Activated CD4-positive, alpha-beta T cell treated with anti-CD3 and anti-CD28 coated beads, Interleukin-2, amount 50 U/mL, for 4 hours (primary cell): ENCODE data around the gene PROZ.
"Not testable (repeated sequence)": the region's sequence is repeated elsewhere in the genome, so short reads cannot be mapped to it uniquely, and the experiment has no call there.

Source experiments
- DNase-seq, 2 experiments: peaks; one replicate each; pipeline ENCODE4 v3.0.0-alpha.2; 2020

The PROZ gene, protein sequence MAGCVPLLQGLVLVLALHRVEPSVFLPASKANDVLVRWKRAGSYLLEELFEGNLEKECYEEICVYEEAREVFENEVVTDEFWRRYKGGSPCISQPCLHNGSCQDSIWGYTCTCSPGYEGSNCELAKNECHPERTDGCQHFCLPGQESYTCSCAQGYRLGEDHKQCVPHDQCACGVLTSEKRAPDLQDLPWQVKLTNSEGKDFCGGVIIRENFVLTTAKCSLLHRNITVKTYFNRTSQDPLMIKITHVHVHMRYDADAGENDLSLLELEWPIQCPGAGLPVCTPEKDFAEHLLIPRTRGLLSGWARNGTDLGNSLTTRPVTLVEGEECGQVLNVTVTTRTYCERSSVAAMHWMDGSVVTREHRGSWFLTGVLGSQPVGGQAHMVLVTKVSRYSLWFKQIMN

GRCh38 chr13:113157929-113158747 lies at the start of gene PROZ:
Gene PROZ, plus strand, starts transcription at chr13:113158648. Its CDS starts 13 bp downstream, at chr13:113158661.
- DNase-seq: no peak

GRCh38 chr13:113109151-113110047 lies 49.0 kb upstream of the PROZ start:
- DNase-seq: no peak

DNA sequence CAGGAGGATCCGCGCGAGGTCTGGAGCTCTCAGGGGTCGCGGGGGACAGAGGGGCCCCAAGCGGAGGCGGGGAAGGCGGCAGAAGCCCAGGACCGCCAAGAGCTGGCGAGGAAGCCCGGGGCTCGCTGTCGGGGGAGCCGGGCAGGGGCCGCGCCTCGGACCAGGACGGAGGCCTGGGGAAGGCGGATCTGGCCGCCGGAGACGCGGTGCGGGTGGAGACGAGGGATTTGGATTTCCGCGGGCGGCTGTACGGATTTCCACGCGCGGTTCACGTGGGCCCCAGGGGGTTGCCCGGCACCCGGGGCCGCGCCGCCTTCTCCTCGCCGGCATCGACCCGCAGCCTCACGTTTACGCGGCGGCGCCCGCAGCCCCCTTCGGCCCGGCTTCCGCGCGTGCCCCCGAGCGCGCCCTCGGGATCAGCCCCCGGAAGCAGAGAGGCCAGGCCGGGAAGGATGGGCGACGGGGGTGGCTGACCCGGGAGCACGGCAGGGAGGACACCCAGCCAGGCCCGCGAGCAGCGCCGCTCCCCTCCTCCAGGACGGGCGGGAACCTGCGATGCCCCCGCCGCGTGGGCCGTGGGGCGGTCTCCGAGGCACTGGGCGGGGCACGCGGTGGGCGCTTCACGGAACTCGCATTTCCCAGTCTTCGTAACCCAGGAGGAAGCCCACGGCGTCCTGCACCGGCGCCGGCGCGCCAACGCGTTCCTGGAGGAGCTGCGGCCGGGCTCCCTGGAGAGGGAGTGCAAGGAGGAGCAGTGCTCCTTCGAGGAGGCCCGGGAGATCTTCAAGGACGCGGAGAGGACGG lies 48.2 kb upstream of the PROZ start:
- DNase-seq: peak; percentile 36 to 43

DNA sequence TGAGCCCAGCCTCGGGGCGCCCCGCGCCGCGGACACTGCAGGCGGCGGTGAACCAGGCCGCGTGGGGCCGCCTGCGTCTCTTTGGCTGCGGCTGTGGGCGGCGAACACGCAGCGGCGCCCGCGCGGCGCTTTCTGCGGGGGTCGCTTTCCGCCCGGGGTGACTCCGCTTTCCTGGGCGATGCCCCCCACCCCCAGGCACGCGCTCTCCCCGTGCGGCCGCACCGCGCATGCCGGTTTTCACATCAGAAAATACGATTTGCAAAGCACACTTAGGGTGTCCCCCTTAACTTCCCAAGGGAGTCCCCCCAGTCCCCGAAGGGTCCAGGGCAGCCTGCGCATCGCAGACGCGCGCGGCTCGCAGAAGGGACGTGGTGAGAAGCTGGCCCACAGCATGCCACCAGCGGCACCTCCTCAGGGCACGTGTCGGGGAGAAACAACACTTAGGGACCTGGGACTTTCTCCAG lies 47.6 kb upstream of the PROZ start:
- peak in 1 of 2 experiments; percentile 9 for DNase-seq

GRCh38 chr13:113111821-113112220 lies 46.6 kb upstream of the PROZ start:
- not testable (repeated sequence) for DNase-seq

GRCh38 chr13:113112475-113112874 lies 46.0 kb upstream of the PROZ start:
- DNase-seq: not testable (repeated sequence)

DNA sequence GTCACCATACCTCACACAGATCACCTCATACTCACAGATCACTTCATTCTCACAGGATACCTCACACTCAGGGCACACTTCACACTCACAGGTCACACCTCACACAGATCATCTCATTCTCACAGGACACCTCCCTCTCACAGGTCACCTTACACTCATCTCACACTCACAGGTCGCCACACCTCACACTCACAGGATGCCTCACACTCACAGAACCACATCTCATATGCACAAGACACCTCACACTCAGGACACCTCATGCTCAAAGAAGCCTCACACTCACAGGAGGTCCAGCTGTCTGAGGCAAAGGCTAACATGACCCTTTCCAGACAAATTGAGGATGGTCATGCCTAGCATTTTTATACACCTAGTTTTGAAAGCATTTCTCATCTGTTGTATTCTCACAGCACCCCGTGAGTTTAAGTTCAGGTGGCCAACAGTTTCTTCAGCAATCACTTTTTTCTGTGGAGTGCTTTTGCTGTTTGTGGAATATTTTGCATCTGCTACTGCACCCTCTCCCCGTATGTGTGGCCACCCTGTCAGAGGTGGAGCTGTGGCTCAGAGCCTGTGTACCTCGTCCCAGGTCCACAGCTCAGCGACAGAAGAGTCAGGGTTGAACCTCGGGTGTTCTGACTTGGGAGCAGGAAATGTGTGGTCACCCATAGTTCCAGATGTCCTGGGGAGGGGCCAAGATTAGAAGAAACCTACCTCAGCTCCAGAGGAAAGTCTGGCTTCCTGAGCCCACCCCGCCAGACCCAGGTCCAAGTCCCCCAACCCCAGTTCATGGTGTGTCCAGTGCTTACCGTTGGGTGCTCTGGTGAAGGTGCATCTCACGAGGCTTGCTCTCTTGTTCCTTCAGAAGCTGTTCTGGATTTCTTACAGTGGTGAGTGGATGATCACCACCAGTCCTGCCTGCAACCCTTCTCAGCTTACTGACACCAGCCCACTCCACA lies 45.3 kb upstream of the PROZ start:
- DNase-seq: no peak

- no peak for DNase-seq
These were observed 44.6 kb upstream of the PROZ start for GRCh38 chr13:113113846-113114271.

DNA sequence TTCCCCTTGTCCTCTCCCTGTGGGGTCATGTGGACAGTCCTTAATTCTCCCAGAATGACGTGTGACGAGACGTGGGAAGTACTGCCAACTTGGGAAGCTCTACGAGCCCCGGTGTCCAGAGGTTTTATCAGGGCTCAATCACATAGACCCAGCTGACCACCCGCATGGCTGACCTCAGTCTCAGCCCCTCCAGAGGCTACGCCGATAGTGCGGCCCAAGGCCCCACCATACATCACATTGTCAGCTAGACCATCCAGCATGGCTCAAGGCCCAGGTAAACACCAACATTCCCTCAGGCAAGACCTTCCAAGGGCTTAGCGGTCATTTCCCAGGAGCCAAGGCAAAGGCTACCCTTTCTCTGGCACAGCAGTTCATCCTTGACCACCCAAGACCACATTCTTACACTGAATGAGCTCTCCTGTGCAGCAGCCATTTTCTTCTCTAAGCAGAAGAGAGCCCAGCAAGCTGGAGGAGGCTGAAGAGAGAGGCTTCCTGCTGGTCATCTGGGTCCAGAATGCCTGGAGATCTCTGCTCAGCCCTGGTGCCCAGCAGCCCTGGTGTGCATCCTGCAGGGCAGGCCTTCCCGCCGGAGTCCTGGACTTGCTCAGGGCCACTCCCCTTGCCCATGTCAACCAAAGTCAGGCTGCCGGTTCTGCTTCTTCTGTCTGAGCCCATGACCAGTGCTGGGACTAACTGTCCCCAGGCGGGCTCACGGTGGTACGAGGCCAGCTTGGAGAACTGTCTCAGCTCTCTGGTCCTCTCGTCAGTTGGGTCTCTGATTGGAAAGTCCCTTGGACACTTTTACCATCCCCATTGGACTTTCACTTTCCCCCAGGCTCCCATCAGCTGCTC lies 43.7 kb upstream of the PROZ start:
- DNase-seq: no peak

DNA sequence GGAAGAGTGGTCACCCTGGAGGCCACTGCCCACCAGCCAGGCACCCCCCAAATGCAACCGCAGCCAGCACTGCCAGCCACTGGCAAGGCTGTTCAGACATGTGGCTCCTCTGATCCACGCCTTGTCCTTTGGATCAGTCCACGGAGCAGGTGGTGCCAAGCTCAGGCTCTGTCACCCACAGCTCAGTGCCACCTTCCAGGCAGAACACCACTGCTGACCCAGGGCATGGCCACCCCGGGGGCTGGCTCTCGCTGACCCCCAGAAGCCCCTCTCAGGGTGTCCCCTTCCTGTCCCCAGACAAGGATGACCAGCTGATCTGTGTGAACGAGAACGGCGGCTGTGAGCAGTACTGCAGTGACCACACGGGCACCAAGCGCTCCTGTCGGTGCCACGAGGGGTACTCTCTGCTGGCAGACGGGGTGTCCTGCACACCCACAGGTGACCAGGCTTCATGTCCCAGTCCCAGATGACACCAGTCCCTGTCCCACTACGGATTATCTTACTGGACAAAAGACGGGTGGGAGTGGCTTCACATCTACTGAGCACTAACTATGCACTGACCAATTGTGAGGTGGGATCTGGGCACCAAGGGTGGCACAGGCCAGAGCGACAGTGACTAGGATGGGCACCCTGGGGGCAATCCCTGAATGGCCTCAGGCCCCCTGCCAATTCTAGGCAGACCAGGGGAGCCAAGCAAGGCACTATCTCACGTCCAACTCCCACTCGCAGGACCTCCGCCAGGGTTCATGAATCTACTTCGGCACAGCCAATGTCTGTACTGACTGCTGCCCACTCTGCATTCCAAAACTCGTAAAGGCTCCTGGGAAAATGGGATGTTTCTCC lies 42.9 kb upstream of the PROZ start:
- DNase-seq: no peak

GRCh38 chr13:113116206-113116800 lies 42.1 kb upstream of the PROZ start:
- no peak for DNase-seq

GRCh38 chr13:113116871-113117271 lies 41.6 kb upstream of the PROZ start:
- no peak for DNase-seq

GRCh38 chr13:113117335-113117872 lies 41.0 kb upstream of the PROZ start:
- no peak for DNase-seq

GRCh38 chr13:113117911-113118260 lies 40.6 kb upstream of the PROZ start:
- no peak for DNase-seq

DNA sequence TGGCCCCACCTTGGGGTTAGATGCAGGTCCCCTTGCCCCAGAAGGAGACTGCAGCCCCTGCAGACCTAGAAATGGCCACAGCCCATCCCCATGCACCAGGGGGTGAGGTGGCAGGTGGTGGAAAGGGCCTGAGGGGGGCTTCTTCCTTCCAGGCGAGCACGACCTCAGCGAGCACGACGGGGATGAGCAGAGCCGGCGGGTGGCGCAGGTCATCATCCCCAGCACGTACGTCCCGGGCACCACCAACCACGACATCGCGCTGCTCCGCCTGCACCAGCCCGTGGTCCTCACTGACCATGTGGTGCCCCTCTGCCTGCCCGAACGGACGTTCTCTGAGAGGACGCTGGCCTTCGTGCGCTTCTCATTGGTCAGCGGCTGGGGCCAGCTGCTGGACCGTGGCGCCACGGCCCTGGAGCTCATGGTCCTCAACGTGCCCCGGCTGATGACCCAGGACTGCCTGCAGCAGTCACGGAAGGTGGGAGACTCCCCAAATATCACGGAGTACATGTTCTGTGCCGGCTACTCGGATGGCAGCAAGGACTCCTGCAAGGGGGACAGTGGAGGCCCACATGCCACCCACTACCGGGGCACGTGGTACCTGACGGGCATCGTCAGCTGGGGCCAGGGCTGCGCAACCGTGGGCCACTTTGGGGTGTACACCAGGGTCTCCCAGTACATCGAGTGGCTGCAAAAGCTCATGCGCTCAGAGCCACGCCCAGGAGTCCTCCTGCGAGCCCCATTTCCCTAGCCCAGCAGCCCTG lies 40.0 kb upstream of the PROZ start:
- DNase-seq: no peak

GRCh38 chr13:113119166-113119821 lies 39.2 kb upstream of the PROZ start:
- no peak for DNase-seq

DNA sequence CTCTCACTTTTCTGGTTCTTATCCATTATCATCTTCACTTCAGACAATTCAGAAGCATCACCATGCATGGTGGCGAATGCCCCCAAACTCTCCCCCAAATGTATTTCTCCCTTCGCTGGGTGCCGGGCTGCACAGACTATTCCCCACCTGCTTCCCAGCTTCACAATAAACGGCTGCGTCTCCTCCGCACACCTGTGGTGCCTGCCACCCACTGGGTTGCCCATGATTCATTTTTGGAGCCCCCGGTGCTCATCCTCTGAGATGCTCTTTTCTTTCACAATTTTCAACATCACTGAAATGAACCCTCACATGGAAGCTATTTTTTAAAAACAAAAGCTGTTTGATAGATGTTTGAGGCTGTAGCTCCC lies 38.6 kb upstream of the PROZ start:
- no peak for DNase-seq
